Activated CD8-positive, alpha-beta memory T cell treated with anti-CD3 and anti-CD28 coated beads for 48 hours (primary cell): ENCODE measurements around the gene PPP1R7.

ENCODE experiments used
- DNase-seq, 3 experiments: peaks; one replicate each; pipeline ENCODE4 v3.0.0-alpha.2; 2020; ENCODE audit warnings: low read depth in 2 of 3, low spot score in 2 of 3

PPP1R7 gene

DNA sequence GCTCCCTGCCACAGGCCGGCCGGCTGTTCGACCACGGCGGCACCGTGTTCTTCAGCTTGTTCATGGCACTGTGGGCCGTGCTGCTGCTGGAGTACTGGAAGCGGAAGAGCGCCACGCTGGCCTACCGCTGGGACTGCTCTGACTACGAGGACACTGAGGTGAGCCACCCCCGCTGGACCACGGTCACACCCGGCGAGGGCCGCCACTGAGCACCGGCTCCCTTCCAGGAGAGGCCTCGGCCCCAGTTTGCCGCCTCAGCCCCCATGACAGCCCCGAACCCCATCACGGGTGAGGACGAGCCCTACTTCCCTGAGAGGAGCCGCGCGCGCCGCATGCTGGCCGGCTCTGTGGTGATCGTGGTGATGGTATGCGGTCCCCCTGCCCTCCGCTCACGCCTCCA lies 59.0 kb downstream of the PPP1R7 start:
- no peak for DNase-seq

DNA sequence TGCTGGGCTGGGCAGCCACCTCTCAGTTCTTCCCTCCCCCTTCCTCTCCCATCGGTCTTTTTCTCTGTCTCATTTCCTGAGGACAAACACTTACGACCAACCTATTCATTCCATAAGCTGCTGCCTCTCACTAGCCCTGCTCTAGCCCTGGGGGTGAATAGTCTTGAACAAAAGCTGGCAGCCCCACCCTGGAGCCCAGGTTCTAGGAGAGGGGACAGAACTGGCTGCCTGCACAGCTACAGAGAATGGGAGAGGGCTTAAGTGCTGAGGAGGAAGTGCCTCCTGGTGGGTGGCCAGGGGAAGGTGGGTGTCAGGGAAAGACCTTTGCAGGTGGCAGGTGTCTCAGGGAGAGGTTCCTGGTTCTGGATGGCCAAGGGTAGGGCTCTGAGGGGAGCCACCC lies 61.0 kb downstream of the PPP1R7 start:
- no peak for DNase-seq

DNA sequence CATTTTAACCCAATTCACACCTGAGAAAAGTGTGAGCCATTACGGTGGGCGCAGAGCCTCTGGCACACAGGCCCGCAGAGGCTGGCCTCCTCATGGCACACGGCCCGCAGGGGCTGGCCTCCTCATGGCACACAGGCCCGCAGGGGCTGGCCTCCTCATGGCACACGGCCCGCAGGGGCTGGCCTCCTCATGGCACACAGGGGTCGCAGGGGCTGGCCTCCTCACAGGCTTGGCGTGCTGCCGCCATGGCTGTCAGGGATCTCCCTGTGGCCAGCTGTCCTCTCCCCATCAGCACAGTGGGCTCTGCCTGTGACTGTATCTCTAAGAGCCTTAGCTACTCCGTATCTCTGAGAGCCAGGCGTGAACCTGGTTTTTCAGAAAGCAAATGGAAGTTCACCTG lies 62.8 kb downstream of the PPP1R7 start:
- DNase-seq, result no peak

DNA sequence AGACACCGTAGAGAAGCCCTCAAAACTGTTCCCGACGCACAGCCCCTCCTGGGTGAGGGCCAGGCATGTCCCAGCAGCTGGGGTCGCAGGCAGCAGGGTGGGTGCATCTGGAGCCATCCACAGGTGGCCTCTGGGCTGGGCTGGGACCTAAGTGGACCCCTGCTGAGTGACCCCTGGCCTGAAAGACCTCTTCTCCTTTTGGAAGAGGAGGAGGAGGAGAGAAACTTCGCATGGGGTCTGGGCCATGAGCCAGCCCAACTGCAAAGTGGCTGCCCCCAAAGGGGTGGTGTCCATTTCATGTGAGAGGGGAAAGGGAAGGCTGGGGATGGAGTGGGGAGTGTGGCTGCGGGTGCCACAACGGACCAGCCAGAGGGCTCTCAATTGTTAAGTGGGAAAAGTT lies 63.3 kb downstream of the PPP1R7 start:
- no peak for DNase-seq

DNA sequence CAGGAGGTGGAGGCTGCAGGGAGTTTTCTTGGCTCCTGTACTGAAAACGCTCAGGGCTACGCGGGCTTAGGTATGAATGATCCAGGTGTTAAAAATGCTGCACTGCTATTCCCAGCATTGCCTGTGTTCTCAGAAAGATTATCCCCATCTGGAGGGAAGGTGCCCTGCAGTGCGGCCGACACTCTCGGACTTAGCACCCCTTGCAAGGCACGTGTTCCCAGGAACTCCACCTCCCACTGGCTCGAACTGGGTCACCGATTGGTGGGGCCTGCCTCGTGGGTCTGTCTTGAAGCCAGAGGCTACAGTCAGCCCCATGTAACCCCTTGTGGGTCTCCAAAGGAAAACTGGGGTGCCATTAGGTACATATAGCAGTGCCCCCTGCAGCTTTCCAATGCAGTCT lies 63.9 kb downstream of the PPP1R7 start:
- no peak for DNase-seq

DNA sequence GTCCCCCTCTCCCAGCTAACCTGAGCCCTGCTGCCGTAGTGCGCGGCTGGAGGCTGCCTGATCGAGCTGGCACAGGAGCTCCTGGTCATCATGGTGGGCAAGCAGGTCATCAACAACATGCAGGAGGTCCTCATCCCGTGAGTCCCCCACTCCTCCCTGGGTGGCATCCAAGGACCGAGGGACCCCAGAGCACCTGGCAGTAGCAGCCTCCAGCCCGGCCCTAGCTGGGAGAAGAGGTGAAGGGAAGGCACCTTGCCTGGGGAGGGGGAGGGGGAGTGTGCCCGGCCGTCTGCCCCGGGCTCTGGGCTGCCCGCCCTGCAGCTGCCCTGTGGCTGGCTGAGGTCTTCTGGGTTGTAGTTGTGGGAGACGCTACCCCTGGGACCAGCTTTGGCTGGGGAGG lies 64.5 kb downstream of the PPP1R7 start:
- DNase-seq, result no peak

DNA sequence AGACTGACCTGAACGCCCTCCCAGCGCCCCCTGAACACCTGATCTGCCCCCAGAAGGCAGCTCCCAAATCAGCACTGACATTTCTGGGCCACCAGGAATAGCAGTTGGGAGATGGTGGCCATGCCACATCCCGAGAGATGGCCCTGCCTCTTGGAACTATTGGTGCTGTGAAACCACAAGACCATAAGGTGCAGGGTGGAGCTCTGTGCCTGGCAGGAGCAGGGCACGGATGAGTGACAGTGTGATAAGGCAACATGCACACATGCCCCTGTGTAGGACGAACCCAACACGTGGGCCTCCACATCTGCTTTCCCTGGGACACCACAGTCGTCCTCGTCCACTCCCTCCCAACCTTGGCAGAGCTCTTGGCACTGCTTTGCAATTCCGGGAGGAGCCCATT lies 65.2 kb downstream of the PPP1R7 start:
- DNase-seq, result no peak

DNA sequence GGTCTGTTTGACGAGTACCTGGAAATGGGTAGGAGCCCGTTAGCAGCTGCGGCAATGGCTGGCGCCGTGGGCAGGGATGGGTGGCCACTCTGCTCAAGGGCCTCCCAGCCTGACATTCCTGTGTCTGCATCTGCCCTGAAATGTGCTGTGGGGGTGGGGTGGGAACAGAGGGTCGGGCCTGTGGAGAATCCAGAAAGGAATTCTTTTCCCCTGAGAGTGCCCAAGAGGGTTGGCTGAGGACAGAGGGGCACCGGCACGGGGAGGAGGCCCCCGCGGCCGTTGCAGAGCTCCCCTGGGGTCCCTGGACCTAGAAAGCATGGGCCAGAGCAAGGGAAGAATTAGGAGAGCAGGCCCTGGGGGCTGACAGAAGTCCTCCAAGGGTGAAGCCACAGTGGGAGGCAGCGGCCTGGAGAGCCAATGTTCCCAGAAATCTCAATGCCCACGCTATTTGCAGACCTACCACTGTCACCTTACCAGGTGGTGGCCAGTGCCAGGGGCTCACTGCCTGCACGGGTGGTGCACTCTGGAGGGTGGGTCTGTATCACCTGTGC lies 66.0 kb downstream of the PPP1R7 start:
- no peak for DNase-seq

DNA sequence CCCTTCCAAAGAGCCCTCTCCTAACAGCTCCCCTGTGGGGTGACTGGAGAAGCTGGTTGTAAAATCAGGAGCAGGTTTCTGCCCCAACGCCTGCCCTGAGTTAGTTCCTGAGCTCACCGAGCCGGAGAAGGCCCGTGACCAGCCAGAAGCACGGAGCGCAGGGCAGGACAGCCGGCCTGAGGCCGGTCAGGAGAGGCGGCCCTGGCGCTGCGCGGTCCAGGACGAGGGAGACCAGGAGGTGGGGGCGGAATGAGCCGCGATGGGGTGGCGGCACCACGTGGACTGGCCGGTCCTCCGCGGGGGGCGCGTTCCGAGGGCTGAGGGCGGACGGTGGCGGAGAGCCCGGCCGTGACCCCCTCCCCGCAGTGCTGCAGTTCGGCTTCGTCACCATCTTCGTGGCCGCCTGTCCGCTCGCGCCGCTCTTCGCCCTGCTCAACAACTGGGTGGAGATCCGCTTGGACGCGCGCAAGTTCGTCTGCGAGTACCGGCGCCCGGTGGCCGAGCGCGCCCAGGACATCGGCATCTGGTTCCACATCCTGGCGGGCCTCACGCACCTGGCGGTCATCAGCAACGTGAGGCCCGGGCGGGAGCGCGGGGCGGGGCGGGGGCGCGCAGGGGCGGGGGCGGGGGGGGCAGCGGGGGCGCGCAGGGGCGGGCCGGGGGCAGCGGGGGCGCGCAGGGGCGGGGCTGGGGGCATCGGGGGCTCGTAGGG lies 67.2 kb downstream of the PPP1R7 start:
- DNase-seq, result no peak

DNA sequence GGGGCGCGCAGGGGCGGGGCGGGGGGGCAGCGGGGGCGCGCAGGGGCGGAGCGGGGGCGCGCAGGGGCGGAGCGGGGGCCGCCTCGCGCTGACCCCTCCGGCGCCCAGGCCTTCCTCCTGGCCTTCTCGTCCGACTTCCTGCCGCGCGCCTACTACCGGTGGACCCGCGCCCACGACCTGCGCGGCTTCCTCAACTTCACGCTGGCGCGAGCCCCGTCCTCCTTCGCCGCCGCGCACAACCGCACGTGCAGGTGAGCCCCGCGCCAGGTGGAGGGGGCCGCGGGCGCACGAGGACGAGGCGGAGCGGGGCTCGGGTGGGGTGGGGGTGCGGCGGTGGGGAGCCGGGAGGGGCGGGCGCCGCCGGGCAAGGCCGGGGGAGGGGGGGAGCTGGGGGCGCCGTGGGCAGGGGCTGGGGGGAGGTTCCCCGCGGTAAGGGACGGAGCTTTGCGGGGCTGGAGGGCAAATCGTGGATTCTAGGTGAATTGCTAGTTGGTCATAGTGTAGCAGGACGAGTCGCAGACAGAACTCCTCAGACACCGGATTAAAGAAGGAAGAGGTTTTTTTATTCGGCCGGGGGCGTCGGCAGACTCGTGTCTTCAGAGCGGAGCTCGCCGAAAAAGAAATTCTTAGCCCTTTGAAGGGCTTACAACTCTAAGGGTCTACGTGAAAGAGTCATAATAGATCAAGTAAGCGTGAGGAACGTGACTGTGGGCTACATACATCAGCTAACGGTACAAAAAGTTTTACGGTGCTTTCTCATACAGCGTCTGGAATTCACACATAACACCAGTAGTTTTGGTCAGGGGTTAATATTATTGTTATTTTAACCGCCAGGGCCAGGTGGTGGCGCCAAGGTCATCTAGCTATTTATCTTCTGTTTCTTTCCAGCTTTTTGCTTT lies 68.1 kb downstream of the PPP1R7 start:
- DNase-seq, result no peak

DNA sequence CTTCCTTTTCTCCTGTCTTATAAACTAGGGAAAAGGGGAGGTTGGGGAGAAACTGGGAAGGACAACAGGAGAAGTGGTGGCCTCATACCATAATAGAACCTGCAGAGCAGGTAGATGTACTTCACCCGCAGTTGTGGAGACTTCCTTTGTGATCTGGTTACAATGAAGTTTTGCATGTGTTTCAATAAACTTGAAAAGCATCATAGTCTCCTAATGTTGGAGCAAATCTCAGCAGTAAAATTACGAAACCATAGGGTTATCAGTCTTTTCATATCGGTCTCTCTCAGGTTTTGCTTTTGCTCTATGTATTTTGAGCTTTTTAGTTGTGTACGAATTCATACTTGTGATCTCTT lies 68.7 kb downstream of the PPP1R7 start:
- no peak for DNase-seq

DNA sequence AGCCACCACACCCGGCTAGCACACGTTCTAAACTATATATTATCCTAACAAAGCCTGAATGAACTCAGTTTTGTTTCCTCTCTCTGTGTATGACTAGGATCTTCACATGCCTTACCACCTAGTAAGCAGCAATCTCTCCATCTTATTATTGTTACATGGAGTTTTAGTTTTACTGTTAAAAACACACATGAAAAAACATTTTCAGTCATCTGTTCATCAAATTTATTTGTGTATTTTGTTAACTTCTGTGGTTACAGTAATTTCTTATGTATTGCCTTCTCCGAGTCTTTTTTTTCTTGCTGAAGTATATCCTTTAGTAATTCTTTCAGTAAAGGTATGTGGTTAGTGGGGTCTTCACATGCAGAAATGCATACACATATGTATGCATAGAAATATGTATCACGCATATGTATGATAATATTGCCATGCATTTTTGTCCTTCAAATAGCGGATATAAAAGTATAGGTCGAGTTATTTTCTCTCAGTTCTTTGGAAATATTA lies 69.6 kb downstream of the PPP1R7 start:
- no peak for DNase-seq

DNA sequence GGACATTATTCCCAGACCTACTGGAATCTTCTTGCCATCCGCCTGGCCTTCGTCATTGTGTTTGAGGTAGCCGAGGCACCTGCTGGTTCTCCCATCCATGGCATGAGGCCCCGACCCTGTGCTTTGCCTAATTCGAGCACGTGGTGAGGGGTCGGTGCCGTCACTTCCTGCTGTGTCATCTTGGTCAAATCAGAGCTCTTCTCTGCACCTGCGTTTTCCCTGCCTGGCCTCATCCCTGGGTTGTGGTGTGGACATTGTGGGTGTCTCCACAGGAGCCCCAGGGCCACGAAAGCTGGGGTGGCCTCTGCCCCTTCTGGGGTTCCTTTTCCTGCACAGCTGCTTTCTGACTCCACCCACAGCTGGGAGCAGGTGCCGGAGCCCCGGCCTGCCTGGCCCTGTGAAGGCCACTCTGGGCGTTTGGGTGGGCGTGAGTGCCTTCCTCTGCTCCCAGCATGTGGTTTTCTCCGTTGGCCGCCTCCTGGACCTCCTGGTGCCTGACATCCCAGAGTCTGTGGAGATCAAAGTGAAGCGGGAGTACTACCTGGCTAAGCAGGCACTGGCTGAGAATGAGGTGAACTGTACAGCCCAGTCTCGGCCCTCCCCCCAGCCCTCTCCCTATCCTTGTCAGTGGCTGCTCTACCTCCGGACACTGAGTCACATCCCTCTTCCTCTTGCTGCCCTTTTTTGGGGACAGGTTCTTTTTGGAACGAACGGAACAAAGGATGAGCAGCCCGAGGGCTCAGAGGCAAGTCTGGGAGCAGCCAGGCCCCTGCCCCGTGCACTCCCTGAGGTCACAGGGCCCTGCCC lies 73.1 kb downstream of the PPP1R7 start:
- DNase-seq, result no peak

DNA sequence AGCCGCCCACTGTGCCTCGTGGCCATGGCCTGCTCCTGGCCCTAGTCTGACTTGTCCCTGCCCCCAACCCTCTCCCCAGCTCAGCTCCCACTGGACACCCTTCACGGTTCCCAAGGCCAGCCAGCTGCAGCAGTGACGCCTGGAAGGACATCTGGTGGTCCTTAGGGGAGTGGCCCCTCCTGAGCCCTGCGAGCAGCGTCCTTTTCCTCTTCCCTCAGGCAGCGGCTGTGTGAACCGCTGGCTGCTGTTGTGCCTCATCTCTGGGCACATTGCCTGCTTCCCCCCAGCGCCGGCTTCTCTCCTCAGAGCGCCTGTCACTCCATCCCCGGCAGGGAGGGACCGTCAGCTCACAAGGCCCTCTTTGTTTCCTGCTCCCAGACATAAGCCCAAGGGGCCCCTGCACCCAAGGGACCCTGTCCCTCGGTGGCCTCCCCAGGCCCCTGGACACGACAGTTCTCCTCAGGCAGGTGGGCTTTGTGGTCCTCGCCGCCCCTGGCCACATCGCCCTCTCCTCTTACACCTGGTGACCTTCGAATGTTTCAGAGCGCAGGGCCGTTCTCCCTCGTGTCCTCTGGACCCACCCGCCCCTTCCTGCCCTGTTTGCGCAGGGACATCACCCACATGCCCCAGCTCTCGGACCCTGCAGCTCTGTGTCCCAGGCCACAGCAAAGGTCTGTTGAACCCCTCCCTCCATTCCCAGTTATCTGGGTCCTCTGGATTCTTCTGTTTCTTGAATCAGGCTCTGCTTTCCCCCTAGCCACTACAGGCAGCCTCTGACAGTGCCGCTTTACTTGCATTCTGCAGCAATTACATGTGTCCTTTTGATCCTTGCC lies 74.0 kb downstream of the PPP1R7 start:
- DNase-seq, result no peak

DNA sequence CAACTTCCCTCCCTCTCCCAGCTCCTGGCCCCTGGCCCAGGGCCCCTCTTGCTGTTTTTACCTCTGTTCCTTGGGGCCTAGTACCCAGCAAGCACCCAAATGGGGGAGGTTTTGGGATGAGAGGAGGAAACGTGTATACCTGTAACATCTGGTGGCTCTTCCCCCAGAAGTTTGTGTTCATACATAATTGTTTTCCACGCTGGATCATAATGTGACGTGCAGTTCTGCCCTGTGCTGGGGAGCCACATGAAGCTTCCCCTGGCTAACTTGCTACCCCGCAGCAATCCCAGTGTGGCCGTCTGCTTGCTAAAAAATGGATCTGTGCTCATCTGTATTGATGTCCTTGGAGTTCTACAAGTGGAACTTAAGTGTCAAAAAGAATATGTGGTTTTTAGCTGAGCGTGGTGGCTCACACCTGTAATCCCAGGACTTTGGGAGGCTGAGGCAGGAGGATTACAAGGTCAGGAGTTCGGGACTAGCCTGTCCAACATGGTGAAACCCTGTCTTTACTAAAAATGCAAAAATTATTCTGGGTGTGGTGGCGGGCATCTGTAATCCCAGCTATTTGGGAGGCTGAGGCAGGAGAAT lies 74.7 kb downstream of the PPP1R7 start:
- DNase-seq, result no peak

DNA sequence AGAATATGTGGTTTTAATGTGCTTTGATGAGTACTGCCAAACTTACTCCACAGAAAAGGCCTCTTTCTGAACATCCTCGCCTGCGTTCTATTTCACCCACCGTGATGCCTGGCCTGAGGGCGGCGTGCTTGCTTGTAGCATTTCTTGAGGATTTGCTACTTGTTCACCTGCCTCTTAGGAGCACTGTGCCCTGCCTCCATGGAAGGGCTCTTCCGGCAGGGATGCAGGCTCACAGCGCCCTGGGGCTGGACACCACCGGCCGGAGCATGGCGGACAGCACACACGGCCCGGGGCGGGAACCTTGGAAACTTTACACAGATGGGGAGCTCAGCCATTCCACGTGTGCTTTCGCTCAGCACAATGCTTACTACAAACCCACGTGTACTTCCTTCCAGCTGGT lies 75.3 kb downstream of the PPP1R7 start:
- no peak for DNase-seq

DNA sequence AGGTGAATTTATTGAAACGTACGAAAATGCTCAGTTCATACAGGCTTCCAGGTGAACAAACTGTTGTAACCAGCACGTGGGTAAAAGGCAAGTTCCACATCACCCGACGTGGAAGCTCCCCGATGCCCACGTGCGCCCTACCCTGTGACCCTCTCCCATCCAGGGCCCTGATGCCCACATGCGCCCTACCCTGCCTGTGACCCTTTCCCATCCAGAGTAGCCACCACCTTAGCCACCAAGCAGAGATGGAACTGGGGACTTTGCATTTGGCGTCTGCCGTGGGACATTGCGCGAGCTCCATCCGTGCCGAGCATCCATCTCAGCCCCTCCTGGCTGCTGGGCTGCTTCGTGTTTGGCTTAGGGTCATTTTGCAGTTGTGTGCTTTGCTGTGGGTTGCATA lies 75.7 kb downstream of the PPP1R7 start:
- DNase-seq, result no peak

DNA sequence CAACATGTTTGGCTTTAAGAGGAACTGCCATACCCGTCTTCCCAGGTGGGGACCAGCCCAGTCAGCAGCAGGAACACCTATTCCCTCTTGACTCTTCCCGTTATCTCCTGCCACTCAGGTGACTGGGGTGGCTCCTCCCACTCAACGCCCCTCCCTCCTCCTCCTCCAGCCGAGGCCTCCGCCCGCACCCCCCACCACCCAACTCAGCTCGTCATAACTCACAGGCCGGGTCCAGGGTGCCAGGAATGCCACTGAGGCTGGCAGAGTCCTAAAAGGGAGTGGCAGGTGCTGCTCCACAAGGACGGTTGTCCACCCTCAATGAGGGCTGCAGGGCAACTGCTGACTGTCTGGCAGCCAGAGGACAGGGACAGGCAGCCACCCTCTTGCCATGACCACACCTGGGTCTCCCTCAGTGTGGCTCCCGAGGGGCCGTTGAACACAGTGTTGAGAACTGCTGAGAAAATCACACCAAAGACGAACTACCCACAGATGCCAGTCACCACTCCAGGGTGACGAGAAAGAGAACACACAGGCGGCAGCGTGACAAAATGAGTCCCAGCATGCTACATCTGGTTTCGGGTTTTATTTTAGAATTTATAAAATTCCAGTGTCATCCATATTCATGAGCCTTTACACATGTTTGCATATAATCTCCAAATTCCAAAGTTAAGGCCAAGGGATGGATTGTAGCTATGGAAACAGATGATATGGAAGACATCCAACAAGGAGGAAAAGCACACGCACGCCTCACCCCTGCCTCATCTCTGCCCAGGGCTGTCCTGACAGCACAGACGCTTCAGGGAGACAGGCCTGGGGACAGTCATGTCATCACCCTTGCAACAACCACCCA lies 76.7 kb downstream of the PPP1R7 start:
- no peak for DNase-seq

DNA sequence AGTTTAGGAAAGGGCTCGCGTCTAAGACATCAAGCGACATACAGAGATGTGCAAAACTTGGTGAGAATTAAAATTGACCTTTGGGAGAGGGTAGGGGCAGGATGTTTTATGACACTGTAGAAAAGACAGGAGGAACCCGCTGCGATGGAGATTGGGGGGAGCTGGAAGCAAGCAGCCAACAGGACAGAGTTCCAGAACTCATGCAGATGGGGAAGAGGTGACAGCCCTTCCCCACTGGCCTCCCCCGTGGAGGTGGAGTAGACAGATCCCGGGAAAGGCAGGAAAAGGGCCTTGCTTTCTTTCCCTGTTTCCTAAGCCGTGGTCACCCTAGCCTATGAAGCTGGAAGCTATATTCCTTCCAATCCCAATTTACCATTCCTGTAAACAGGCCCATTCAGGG lies 77.3 kb downstream of the PPP1R7 start:
- no peak for DNase-seq
